KOPT-K1 (cell line): ENCODE measurements around the gene CHPT1.
"Not testable (repeated sequence)": the region's sequence is repeated elsewhere in the genome, so short reads cannot be mapped to it uniquely, and the experiment has no call there.

Experiments used
- H3K27ac ChIP-seq: fragments of 200-600 bp; sonication (generic); 2 replicates; pipeline ENCODE4 v1.5.1; 2016; ENCODE audit warnings: antibody characterized with exemption, mild to moderate bottlenecking, low read depth, low read length; ENCODE audit not compliant: poor library complexity, severe bottlenecking
- H3K36me3 ChIP-seq: fragments of 200-600 bp; sonication (generic); 2 replicates; pipeline ENCODE4 v1.5.1; 2017; ENCODE audit warnings: antibody characterized with exemption, mild to moderate bottlenecking, low read length, moderate library complexity; ENCODE audit not compliant: insufficient read depth
- H3K9me3 ChIP-seq: fragments of 200-600 bp; sonication (generic); 2 replicates; pipeline ENCODE4 v1.5.1; 2017; ENCODE audit warnings: antibody characterized with exemption, low read length, mild to moderate bottlenecking; ENCODE audit not compliant: insufficient read depth, poor library complexity, severe bottlenecking

The CHPT1 gene

DNA sequence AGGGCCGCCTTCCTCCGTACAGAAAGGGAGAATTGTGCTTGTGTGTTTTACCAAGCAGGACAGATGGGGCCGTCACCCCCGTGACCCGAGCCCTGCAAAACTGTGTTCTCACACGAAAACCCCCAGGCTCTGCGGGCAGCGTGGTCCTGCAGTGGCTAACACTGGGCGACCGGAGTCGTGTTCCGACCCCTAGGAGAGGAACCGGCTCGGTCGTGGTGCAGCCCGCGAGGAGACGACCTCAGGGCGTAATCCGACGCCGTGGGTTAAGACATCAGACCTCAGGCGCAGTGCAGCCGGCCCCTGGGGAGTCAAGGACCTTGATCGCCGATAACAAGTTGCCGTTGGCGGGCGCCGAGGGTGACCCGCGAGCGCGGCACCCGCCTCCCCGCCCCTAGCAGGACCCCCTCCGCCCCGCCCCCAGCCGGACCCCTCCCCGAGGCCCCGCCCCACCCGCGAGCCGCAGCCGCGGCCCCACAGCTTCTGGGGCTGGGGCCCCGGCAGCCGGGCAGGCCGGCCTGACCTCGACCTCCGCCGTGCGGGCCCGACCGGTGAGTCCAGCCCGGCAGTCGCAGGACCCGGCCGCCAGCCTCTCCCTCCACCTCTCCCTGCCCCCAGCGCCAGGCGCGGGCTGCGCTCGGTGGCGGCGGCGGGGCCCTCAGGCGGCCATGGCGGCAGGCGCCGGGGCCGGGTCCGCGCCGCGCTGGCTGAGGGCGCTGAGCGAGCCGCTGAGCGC is at the start of gene CHPT1:
CHPT1 (plus strand) TSS at position 444 of the 733 bp plus-strand sequence; CDS start at position 666, 222 bp downstream.
- Histone ChIP-seq H3K27ac (peak within 1 kb of the TSS; percentile 61), H3K9me3 (peaks cover 3% of the 10 kb centered on the region), H3K36me3 (no peaks in the 10 kb centered on the region)

DNA sequence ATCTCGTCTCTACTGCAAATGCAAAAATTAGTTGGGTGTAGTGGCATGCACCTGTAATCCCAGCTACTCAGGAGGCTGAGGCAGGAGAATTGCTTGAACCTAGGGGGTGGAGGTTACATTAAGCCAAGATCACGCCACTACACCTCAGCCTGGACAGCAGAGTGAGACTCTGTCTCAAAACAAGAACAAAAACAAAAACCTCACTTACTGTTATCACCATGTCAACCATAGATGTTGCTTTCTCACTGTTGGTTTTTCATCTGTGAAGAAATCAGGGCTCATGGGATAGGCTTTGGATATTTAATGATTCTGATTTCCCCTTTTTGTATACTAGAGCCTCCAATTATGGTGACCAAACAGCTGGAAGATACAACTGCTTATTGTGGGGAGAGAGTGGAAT is 49.7 kb upstream of the CHPT1 start:
- Histone ChIP-seq H3K27ac (no peak overlapping the region), H3K36me3 (no peaks in the 10 kb centered on the region), H3K9me3 (no peaks in the 10 kb centered on the region)

DNA sequence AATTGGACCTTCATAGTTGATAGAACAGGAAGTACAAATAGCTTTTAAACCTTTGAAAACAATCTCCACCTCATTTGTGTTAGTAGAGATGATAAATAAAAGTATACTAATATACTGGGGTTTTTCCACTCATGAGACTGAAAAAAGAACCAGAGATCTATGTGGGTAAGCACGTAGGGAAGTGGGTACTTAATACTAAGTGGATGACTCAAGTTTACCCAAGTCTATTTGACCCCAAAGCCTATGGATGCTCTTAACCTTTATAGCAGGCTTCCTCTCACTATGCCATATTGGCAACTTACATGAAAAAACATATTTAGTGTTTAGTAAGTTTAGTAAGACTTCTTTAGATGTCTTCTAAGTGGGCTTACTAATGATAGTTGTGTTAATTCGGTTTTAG is 49.2 kb upstream of the CHPT1 start:
- Histone ChIP-seq H3K36me3 (no peaks in the 10 kb centered on the region), H3K9me3 (no peaks in the 10 kb centered on the region), H3K27ac (no peak overlapping the region)

DNA sequence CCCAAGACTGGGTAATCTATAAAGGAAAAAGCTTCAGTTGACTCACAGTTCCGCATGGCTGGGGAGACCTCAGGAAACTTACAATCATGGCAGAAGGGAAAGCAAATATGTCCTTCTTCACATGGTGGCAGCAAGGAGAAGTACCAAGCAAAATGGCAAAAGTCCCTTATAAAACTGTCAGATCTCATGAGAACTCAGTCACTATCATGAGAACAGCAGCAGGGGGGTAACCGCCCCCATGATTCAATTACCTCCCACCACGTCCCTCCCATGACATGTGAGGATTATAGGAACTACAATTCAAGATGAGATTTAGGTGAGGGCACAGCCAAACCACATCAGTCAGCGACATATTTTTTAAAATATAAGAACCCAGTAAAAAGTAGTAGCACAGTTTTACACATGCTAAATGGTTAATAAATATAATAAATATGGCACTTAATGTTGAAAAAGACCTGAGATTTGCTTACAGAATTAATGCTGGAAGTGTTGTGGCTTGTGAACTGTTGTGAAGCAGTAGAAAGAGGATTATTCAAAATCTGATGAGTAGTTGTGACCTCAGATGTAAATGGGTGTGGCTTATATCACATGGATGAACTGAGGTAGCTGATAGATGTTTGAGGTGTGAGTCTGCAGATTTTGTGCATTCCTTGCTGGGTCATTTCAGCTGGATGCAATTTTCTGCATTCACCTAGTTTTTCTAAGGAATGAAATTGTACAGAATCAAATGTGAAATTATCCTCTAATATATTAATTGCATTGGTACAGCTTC is 46.9 kb upstream of the CHPT1 start:
- Histone ChIP-seq H3K9me3 (no peaks in the 10 kb centered on the region), H3K27ac (no peak overlapping the region), H3K36me3 (no peaks in the 10 kb centered on the region)

DNA sequence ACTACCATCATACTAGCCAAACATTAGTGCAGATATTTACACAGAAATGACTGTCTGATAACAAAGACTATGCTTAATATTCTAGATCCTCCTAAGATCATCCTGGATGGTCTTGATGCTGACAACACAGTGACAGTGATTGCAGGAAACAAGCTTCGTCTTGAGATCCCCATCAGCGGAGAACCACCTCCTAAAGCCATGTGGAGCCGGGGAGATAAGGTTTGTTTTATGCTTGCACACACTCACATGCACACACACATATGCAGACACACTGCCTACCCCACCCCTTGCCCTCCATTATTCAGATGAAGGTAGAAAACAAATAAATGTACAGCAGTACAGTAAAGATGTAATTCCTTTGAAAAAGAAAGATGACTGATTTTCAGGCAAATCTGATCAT is 44.4 kb upstream of the CHPT1 start:
- Histone ChIP-seq H3K27ac (no peak overlapping the region), H3K36me3 (no peaks in the 10 kb centered on the region), H3K9me3 (no peaks in the 10 kb centered on the region)

DNA sequence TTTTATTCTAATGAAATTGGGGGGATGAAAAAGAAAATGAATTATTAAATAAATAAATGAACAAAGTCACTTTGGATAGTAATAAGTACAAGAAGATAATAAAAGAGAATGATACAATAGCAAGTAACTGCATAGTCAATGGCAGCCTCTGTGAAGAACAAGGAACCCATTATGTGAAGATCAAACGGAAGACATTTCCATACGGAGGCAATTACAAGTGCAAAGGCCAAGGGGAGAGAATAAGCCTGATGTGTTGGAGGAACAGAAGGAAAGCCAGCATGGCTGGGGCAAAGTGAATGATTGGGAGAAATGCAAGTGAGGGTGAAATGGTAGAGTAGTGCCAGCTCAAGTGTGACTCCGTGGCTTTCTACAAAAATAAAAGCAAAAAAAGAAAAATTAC is 43.9 kb upstream of the CHPT1 start:
- Histone ChIP-seq H3K36me3 (no peaks in the 10 kb centered on the region), H3K9me3 (no peaks in the 10 kb centered on the region), H3K27ac (no peak overlapping the region)

DNA sequence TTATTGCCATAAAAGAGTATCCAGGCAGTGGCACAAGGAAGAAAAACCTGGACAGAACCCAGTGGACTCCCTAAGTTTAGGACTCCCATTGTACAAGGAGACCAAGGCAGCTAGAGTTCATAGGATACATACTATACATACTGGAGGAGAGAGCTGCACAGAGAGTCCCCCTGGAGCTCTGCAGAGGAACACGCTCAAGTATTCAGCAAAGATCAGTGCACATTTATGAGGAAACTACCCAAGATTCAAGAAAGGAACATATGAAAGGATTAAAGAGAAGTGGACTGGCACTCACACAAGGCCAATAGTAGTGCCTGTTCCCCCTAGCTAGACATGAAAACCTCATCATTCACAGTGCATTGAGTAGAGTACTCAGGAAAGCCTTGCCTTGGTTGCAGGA is 43.0 kb upstream of the CHPT1 start:
- Histone ChIP-seq H3K27ac (no peak overlapping the region), H3K9me3 (no peaks in the 10 kb centered on the region), H3K36me3 (no peaks in the 10 kb centered on the region)

DNA sequence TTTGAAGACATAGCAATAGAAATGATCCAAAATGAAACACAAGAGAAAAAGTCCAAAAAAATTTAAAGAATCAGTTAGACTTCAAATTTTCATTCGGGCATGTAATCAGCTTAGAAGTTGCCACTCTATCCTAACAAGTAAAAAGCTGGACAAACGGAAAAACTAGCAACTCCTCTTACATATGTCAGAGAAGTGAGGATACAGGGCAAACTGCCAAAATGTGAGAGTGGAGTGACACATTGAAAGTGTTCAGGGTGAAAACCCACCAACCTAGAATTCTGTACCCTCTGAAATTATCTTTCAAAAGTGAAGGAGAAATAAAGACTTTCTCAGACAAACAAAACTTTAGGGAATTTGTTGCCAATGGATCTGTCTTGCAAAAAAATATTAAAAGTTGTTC is 42.0 kb upstream of the CHPT1 start:
- H3K36me3 ChIP-seq, result no peaks in the 10 kb centered on the region
- no peaks in the 10 kb centered on the region for H3K9me3 ChIP-seq
- no peak overlapping the region for H3K27ac ChIP-seq

DNA sequence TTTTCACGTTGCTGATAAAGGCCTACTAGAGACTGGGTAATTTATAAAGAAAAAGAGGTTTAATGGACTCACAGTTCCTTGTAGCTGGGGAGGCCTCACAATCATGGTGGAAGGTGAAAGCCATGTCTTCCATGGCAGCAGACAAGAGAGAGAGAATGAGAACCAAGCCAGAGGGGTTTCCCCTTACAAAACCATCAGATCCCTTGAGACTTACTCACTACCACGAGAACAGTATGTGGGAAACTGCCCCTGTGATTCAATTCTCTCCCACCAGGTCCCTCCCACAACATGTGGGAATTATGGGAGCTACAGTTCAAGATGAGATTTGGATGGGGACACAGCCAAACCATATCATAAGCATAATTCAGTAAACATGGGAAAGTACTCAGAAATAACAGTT is 36.8 kb upstream of the CHPT1 start:
- H3K27ac ChIP-seq, H3K9me3 ChIP-seq, H3K36me3 ChIP-seq: not testable (repeated sequence)

DNA sequence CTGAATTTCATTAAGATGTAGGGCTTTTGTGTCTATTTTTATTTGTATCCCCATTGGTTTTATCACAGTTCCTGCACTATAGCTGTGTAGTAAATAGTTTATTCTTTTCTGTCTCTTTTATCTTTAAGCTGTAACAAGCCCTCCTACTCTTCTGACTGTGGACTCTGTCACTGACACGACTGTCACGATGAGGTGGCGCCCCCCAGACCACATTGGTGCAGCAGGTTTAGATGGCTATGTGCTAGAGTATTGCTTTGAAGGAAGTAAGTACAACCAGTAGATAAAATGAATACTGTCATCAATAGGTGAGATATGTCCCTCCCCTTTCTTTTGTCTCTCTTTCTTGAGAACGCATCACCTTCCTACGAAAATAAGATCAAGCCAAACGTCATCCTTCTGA is 34.1 kb upstream of the CHPT1 start:
- no peaks in the 10 kb centered on the region for H3K9me3 ChIP-seq

DNA sequence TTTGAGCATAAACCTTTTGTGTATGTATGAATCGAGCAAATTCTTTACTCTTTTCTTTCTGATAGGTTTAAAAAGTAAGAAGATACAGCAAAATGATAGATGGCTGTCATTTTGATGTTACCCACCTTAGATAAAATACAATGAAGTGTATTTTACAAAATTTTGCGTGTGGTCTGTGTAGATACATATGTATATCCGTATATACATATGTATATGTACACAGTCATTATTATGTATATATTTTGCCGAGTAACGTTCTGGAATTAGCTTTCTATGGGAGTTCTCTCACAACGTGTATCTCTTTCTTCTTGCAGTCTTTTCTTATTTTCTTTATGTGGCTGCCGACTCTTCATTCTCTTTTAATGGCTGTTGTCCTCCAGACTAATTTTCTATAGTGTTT is 32.4 kb upstream of the CHPT1 start:
- Histone ChIP-seq H3K27ac (no peak overlapping the region), H3K9me3 (no peaks in the 10 kb centered on the region), H3K36me3 (no peaks in the 10 kb centered on the region)

More for the DNA sequence above, 34.1 kb upstream of the CHPT1 start:
- no peaks in the 10 kb centered on the region for H3K36me3 ChIP-seq
- H3K27ac ChIP-seq, result no peak overlapping the region

DNA sequence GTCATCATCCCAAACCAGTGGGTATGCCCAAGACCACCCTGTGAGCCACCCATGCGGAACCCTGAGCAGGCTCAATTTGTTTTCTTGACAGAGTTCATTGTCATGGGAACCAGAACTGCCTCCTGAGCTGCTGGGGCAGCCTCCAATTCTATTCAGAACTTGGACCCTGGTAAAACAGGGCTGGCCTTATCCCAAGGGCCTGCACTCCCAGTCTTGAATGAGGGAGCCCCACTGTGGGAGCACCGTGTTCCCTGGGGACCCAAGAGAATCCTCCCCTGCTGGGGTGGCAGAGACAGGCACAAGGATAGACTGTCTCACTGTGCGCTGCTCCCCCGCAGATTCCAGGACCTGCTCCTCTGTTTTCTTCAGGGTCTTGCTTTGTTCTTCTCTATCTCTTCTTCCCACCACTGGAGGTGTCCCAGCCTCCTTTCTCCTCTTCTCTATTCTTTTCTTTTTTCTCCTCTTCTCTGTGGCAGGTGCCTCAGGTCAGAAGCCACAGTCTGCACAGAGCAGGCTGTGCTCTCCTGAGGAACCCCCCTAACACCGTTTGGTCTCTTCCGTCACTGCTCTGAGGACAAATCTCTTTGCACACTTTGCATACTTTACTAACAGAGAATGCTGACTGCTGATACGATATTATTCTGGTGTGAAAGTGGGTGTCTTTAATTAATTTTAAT is 31.2 kb upstream of the CHPT1 start:
- Histone ChIP-seq H3K36me3 (no peaks in the 10 kb centered on the region), H3K9me3 (no peaks in the 10 kb centered on the region)

DNA sequence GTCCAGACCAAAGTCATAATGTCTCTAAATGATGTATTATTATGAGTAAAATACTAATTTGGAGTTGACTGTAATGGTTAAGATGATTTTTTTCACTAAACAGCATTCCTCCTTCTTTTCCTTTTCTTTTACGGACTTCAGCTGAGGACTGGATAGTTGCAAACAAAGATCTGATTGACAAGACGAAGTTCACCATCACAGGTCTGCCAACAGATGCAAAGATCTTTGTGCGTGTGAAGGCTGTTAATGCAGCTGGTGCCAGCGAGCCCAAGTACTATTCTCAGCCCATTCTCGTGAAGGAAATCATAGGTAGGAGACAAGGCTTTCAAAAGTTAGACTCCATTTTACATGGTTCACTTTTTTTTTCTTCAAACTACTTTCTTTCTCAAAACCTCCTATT is 29.8 kb upstream of the CHPT1 start:
- no peaks in the 10 kb centered on the region for H3K9me3 ChIP-seq

More for the DNA sequence above, 31.2 kb upstream of the CHPT1 start:
- H3K27ac ChIP-seq, result no peak overlapping the region

DNA sequence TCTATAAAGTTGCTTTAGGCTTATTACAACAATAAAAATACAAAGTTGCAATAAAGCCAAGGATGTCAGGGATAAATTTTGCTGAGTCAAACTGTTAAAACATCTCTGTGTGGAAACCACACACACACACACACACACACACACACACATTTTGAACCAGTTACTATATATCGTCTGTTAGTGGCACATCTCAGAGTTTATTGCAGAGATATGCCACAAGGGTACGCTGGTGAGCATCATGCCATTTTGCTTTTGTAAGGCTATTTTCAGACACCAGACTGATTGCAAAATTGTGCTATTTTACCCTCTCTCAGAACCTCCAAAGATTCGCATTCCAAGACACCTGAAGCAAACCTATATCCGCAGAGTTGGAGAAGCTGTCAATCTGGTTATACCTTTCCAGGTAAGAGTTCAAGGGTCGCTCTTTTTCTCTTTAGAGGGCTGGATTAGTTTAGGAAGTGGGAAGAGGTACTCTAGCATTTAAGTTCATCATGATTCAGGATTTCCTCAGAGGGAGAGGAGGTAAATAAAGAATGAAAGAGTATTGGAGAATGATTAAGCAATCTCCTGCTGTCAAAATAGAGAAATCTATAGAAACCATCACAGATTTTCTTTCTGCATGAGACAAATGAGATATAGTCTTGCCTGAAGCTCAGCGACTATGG is 27.3 kb upstream of the CHPT1 start:
- Histone ChIP-seq H3K27ac (no peak overlapping the region), H3K36me3 (no peaks in the 10 kb centered on the region), H3K9me3 (no peaks in the 10 kb centered on the region)

More for the DNA sequence above, 29.8 kb upstream of the CHPT1 start:
- Histone ChIP-seq H3K27ac (no peak overlapping the region), H3K36me3 (no peaks in the 10 kb centered on the region)
